OCI-M2 (cell line): ENCODE data around the gene TMPO.
A peak's percentile ranks its signal among the peaks of the same experiment; 100 is the strongest.
"Not testable (repeated sequence)": the region's sequence is repeated elsewhere in the genome, so short reads cannot be mapped to it uniquely, and the experiment has no call there.

Experiments used
- DNase-seq: peaks from one replicate; lab custom pipeline; 2025; ENCODE audit not compliant: unreplicated experiment; lab: John Stamatoyannopoulos, UW

The TMPO gene

DNA sequence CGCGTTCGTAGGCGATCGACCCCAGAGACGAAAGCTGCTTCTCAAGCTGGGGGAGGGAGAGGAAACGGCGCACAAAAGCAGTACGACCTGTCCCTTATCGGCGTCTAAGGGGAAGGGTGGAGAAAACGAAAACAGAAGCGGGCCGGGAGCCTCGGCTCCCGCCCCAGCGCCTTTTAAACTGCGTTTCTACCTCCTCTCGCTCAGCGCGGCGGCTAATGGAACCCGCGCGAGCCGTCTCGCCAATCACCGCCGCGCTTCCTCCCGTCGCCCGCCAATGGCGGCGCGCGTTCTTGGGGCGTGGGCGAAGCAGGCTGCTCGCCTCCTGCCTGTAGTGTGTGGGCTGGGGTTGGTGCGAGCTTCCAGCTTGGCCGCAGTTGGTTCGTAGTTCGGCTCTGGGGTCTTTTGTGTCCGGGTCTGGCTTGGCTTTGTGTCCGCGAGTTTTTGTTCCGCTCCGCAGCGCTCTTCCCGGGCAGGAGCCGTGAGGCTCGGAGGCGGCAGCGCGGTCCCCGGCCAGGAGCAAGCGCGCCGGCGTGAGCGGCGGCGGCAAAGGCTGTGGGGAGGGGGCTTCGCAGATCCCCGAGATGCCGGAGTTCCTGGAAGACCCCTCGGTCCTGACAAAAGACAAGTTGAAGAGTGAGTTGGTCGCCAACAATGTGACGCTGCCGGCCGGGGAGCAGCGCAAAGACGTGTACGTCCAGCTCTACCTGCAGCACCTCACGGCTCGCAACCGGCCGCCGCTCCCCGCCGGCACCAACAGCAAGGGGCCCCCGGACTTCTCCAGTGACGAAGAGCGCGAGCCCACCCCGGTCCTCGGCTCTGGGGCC, at the start of gene TMPO:
TMPO (plus strand) TSS at position 304 of the 824 bp plus-strand sequence; CDS start at position 582, 278 bp downstream.
- peak; percentile 65 for DNase-seq

DNA sequence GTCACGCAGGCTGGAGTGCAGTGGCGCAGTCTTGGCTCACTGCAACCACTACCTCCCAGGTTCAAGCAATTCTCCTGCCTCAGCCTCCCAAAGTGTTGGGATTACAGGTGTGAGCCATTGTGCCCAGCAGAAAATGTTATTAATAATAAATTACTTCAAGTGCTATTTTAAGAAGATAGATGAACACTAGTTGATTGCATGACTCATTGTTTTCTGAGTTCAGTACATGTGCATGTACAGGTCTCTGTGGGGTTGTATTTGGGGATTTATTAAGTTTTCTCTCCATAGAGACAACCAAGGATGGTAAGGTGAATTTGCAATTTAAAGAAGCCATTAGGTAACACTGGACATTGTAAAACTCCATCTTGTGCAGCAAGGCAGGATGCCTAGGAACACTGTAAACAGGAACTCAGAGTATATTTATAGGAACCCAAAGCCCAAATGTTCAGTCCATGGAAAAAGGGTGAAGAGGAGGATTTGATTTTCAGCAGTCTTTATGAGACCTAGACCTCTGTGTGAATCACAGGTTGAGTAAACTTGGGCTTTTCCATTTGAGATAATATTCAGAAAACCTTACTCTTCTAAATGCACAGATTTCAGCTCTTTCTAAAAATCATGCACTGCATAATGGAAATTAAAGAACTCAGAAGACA, 49.3 kb upstream of the TMPO start:
- DNase-seq, result no peak

- DNase-seq, result no peak
Measured at GRCh38 chr12:98466640-98467400, 48.6 kb upstream of the TMPO start.

- DNase-seq, result no peak
Measured at GRCh38 chr12:98469109-98469508, 46.3 kb upstream of the TMPO start.

- DNase-seq, result no peak
Measured at GRCh38 chr12:98470469-98471082, 44.8 kb upstream of the TMPO start.

DNA sequence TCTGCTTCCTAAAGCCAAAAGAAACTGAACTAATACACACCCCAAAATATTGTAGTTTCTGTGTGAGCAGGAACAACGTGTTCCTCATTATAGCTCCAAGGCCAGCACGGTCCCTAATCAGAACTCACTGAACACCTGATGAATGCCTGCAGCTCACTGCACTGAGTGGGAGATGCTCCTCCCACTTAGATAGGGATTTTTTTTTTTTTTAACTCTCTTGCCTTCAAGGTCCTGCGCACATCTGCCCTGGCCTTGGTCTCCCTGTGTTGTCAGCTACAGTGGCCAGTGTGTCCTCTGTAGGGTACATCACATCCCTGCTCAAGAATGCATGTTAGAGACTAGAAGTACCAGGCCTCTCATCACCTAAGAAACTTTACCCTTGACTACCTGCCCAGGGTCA, 44.3 kb upstream of the TMPO start:
- DNase-seq, result no peak

- DNase-seq, result no peak
Measured at GRCh38 chr12:98475565-98475908, 39.9 kb upstream of the TMPO start.

DNA sequence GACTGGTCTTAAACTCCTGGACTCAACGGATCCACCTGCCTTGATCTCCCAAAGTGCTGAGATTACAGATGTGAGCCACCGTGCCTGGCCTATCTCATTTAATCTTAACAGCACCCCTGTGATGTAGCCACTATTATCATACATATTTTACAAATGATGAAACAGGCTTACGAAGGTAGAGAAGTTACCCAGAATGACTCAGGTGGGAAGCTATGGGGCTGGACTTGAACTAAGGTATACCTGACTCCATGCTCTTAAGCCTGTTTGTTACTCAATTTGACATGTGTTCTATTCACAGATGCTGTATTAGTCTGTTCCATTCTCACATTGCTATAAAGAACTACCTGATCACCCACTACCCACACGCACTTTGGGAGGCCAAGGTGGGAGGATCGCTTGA, 36.8 kb upstream of the TMPO start:
- DNase-seq, result no peak

GRCh38 chr12:98483621-98484503, 31.5 kb upstream of the TMPO start:
- no peak for DNase-seq

DNA sequence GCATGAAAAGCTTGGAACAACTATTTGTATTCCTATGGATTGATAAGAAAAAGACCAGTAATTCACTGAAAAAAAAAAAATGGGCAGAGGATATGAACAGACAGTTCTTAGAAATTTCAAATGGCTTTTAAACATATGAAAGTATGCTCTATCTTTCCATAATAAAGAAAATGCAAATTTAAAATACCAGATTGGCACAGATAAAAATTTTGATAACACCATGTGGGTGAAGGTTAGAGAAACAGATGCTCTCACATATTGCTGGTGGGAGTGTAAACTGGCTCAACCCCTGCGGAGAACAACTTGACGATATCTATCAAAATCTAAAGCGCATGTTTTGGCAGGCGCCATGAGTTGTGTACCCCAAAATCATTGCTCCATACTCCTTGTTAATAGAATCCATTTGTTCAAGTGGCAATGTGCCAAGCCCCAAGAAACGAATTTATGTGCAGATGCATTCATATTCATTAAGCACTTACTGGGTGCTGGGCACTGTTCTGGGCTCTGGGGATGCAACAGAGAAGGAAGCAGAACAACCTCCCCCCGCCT, 29.5 kb upstream of the TMPO start:
- DNase-seq, result no peak

GRCh38 chr12:98488416-98488815, 27.0 kb upstream of the TMPO start:
- not testable (repeated sequence) for DNase-seq

GRCh38 chr12:98489176-98489575, 26.2 kb upstream of the TMPO start:
- no peak for DNase-seq

- DNase-seq, result peak; percentile 6
Measured at GRCh38 chr12:98490501-98491453, 24.6 kb upstream of the TMPO start.

DNA sequence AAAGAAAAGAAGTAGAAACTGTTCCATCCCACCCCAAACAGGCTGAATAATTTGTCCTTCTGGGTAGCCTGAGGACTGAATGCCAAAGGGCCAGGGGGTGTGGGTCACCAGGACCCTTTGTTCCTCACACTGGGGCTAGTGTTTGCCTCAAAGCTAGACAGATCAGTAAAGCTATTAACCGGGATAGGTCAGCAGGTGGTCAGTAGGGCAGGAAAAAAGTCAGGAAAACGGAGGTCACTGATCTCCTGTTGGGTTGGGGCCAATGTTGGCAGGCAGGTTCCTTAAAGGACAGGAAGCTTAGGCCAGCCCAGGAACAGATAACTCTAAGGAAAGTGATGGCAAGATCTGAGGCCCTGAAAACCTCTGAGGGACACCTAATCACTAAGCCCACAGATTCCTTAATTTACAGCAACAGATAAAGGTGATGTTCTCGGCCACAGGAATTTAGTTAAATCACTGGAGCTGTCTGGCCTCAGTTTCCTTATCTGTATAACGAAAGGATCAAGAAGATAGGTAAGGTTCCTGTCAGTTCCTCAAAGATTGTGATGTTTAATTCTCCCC, 22.7 kb upstream of the TMPO start:
- DNase-seq, result no peak

GRCh38 chr12:98501266-98501629, 14.1 kb upstream of the TMPO start:
- DNase-seq, result not testable (repeated sequence)

- peak; percentile 90 for DNase-seq
Measured at GRCh38 chr12:98503342-98503591, 12.1 kb upstream of the TMPO start.

DNA sequence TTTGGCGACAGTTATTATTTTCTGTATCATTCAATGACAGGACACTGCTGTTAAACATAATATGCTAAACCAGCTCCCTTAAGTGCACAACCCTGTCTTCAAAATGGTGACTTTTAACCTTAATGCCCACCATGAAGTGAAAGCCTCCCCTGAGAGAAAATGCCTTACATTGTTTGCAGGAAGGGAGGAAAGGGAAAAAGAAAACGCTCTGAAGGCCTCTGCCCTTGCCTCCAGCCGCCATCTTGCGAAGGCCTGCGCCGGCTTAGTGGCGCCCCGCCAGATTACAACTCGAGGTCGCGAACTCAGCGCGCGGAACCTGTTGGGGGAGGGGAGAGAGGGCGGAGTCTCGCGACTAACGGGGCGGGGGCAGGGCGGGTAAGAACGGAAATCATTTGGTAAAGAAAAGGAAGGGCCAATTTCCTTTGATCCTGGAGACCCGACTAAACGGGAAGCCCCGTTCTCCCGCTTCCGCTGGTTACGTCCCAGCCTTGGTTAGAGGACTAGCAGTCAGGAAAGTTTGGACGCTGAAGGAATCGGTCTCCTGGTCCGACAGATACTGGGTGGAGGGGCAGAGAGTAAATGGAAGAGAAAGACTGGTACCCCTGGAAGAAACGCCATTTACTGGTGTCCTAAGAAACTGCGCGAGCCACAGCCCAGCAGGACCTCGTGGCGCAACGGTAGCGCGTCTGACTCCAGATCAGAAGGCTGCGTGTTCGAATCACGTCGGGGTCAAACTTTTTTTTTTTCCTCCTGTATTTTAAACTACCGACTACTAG, 11.6 kb upstream of the TMPO start:
- peak; percentile 62 for DNase-seq

- peak; percentile 71 for DNase-seq
Measured at GRCh38 chr12:98504368-98504617, 11.1 kb upstream of the TMPO start.

DNA sequence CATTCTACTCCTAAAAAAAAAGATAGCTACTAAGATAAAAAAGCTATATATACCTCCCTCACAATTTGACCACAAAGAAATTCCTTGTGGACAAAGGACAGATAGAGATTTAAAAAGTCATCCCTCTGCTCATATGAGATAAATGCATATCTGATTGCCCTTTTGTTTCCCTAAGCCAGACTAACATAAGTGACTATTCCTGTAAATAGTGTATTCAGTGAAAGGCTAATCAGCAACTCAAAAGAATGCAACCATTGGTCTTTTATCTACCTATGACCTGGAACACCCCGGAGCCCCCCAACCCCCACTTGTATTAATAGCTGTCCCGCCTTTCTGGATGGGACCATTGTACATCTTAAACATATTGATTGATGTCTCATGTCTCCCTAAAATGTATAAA, 6.3 kb upstream of the TMPO start:
- no peak for DNase-seq
